ENCODE measurements around the gene TRIM66.

The TRIM66 gene

GRCh38 chr11:8587915-8588314 is 94.5 kb downstream of the TRIM66 start:
- no peaks in the 10 kb centered on the region for H3K36me3 ChIP-seq (replicated peaks)
- no peak overlapping the region for H3K4me3 ChIP-seq (ENCODE audit: low read depth, low read length)
- H3K27me3 ChIP-seq (replicated peaks): no peaks in the 10 kb centered on the region
- DNase-seq: no peak
- in situ Hi-C loops (cut with HindIII; ENCODE audit: low pct_ligation_motif_present, low sequenced_read_pairs): no loop called here
- H3K27ac ChIP-seq: no peak overlapping the region
- TF ChIP-seq CTCF (IDR thresholded peaks at IDR 0.05; ENCODE audit: low read depth, low read length, missing control alignments): no peak

- H3K4me3 ChIP-seq (ENCODE audit: low read depth, low read length): no peak overlapping the region
- H3K27ac ChIP-seq: no peak overlapping the region
- no peak for DNase-seq
- no peaks in the 10 kb centered on the region for H3K27me3 ChIP-seq (replicated peaks)
- in situ Hi-C loops (cut with HindIII; ENCODE audit: low pct_ligation_motif_present, low sequenced_read_pairs): no loop called here
- no peaks in the 10 kb centered on the region for H3K36me3 ChIP-seq (replicated peaks)
- TF ChIP-seq CTCF (IDR thresholded peaks at IDR 0.05; ENCODE audit: low read depth, low read length, missing control alignments): no peak
These were observed 95.7 kb downstream of the TRIM66 start for GRCh38 chr11:8586805-8587204.

- in situ Hi-C loops (cut with HindIII; ENCODE audit: low pct_ligation_motif_present, low sequenced_read_pairs): no loop called here
- H3K27me3 ChIP-seq (replicated peaks): no peaks in the 10 kb centered on the region
- H3K4me3 ChIP-seq (ENCODE audit: low read depth, low read length): no peak overlapping the region
- H3K27ac ChIP-seq: no peak overlapping the region
- H3K36me3 ChIP-seq (replicated peaks): no peaks in the 10 kb centered on the region
- DNase-seq: no peak
- TF ChIP-seq CTCF (IDR thresholded peaks at IDR 0.05; ENCODE audit: low read depth, low read length, missing control alignments): no peak
These were observed 96.3 kb downstream of the TRIM66 start for GRCh38 chr11:8586184-8586583.

- TF ChIP-seq CTCF (IDR thresholded peaks at IDR 0.05; ENCODE audit: low read depth, low read length, missing control alignments): no peak
- H3K4me3 ChIP-seq (ENCODE audit: low read depth, low read length): no peak overlapping the region
- no peaks in the 10 kb centered on the region for H3K36me3 ChIP-seq (replicated peaks)
- H3K27ac ChIP-seq: no peak overlapping the region
- in situ Hi-C loops (cut with HindIII; ENCODE audit: low pct_ligation_motif_present, low sequenced_read_pairs): no loop called here
- no peaks in the 10 kb centered on the region for H3K27me3 ChIP-seq (replicated peaks)
- no peak for DNase-seq
These were observed 98.0 kb downstream of the TRIM66 start for GRCh38 chr11:8584511-8584910.

GRCh38 chr11:8584082-8584481 is 98.4 kb downstream of the TRIM66 start:
- in situ Hi-C loops (cut with HindIII; ENCODE audit: low pct_ligation_motif_present, low sequenced_read_pairs): no loop called here
- no peaks in the 10 kb centered on the region for H3K36me3 ChIP-seq (replicated peaks)
- H3K4me3 ChIP-seq (ENCODE audit: low read depth, low read length): no peak overlapping the region
- no peak overlapping the region for H3K27ac ChIP-seq
- no peaks in the 10 kb centered on the region for H3K27me3 ChIP-seq (replicated peaks)
- no peak for DNase-seq
- TF ChIP-seq CTCF (IDR thresholded peaks at IDR 0.05; ENCODE audit: low read depth, low read length, missing control alignments): no peak

GRCh38 chr11:8581300-8581699 is 101.2 kb downstream of the TRIM66 start:
- in situ Hi-C loops (cut with HindIII; ENCODE audit: low pct_ligation_motif_present, low sequenced_read_pairs): no loop called here
- Histone ChIP-seq H3K27ac (no peak overlapping the region), H3K4me3 (ENCODE audit: low read depth, low read length) (no peak overlapping the region), H3K36me3 (replicated peaks) (no peaks in the 10 kb centered on the region), H3K27me3 (replicated peaks) (no peaks in the 10 kb centered on the region)
- TF ChIP-seq CTCF (IDR thresholded peaks at IDR 0.05; ENCODE audit: low read depth, low read length, missing control alignments): no peak
- DNase-seq: no peak
